Stimulated activated CD8-positive, alpha-beta memory T cell treated with anti-CD3 and anti-CD28 coated beads, Interleukin-2, amount 100 ng/mL, for 1 hour (primary cell): ENCODE measurements around the gene SLC36A4.
"Not testable (repeated sequence)": the region's sequence is repeated elsewhere in the genome, so short reads cannot be mapped to it uniquely, and the experiment has no call there.

Experiments used
- DNase-seq, 2 donors: peaks; one replicate each; pipeline ENCODE4 v3.0.0-alpha.2; 2020; ENCODE audit warnings: low read depth in 2 of 2

SLC36A4 gene

DNA sequence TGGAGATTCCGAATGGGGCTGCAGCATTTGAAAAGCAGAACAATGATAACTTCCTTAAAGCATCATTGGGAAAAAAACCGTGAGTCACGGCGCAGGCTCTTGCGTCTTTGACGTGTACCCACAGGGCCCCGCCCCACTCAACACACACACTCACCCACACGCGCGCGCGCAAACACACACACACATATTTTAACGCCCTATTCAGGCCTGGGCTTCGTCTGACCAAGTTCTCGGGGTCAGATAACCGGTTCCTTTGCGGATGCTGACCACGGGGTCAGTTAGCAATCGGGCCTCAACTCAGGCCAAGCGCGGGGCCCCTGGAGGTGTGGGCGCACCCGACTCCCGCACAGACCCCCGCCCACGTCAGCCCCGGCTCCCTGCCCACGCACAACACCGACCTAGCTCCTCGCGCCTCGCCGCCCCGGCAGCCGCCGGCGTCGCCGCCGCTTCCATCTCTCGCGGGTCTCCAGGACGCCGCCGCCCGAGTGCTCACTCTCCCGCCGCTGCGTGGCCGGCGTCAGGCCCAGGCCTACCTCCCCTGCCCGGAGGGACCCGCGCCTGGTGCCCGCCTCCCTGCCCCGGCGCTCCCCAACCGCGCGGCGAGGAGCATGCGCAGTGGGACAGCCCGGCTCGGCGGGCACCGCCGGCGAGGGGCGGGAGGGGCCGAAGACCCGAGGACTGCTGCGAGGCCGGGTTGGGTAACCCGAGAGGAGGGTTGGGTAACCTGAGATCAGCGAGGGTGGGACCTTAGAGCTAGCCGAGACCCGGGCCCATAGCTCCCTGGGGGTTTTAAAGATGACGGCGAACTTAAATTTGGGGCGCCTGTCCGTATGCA, at the start of gene SLC36A4:
Gene SLC36A4 (minus strand): TSS at position 612 of the 835 bp plus-strand sequence. CDS start 159 bp downstream, at position 453.
- peak; percentile 58 to 78 for DNase-seq

DNA sequence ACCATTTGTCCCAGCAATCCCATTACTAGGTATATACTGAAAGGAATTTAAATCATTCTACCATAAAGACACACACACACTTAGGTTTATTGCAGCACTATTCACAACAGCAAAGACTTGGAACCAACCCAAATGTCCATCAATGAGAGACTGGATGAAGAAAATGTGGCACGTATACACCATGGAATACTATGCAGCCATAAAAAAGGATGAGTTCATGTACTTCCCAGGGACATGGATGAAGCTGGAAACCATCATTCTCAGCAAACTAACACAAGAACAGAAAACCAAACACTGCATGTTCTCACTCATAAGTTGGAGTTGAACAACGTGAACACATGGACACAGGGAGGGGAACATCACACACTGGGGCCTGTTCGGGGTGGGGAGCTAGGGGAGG, 49.0 kb upstream of the SLC36A4 start:
- not testable (repeated sequence) for DNase-seq

GRCh38 chr11:93244018-93244417, 46.2 kb upstream of the SLC36A4 start:
- DNase-seq: no peak

GRCh38 chr11:93239966-93240365, 42.2 kb upstream of the SLC36A4 start:
- no peak for DNase-seq

DNA sequence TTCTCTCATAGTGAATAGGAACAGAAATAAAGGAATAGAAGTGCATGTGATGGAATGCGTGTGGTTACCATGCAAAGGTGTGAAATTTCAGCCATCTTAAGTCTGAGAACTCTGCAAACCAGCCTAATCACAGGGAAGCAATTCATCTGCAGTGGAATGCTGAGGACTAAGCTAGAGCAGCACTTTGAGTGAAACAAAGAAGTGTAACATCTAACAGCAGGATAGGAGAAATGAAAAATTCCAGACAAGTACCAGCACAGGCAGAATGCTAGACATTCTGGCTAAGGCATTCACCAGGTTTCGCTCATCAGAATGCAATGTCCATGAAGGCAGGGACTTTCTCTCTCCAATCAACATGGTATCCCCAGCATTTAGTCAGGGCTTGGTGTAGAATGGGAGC, 41.2 kb upstream of the SLC36A4 start:
- no peak for DNase-seq

DNA sequence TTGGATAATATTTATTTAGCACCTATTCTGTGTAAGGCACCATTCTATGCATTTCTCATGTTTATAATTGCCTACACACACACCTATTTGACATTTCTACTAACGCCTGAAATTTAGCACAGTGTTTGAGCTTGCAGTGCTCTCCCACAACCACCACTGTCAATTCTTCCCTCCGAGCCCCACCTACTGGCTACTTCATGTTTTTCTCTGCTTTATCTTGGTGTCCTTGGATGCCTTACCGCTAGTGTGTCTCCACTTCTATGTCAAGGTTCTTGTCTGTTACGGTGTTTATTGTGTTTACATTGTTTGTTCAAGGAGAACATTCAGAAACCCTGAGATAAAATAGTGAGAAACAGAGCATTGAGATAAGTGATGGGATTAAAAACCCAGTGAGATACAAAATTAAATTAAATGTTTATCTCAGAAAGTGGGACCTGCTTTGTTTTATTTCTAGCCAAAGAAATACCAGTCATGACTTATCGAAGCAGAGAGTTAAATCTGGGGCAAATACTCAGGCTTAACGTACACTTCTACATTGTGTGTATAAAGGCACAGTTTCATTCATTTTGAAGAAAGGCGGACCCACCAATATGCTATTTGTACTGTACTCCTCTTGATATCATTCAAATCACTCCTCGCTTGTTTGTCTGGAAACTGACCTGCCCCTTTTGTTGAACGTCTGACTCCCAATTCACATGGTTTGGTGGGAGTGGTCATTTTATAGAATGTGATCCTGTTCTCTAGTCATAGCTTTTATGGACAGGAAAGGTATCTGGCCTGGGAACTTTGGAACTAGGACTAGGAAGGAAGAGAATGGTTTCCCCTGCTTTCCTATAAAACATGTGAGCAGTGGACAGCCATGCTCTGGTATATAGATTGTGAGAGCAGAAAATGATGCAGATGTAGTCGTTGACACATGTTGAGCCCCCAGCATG, 39.2 kb upstream of the SLC36A4 start:
- no peak for DNase-seq

- DNase-seq: peak; percentile 12 to 35
These were observed 36.9 kb upstream of the SLC36A4 start for GRCh38 chr11:93234602-93235207.

- no peak for DNase-seq
These were observed 32.1 kb upstream of the SLC36A4 start for GRCh38 chr11:93229876-93230275.

DNA sequence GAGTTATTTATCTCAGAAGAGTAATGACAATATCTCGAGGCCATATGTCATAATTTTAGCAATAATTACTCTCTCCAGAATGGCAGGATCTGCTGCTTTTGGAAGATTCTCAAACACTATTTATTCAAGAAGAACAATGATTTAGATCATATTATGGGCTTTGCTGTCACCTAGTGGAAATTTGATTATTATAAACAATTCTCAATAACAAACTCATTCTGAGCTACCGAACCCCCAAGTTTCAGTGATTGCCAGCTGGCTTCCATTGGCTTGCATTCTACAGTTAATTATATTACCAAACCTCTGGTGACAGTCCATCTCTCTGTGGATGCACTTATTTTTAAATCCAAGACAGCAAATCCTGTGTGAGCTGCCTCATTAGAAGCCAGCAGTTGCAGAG, 27.9 kb upstream of the SLC36A4 start:
- DNase-seq: no peak

- no peak for DNase-seq
These were observed 23.7 kb upstream of the SLC36A4 start for GRCh38 chr11:93221539-93221938.

DNA sequence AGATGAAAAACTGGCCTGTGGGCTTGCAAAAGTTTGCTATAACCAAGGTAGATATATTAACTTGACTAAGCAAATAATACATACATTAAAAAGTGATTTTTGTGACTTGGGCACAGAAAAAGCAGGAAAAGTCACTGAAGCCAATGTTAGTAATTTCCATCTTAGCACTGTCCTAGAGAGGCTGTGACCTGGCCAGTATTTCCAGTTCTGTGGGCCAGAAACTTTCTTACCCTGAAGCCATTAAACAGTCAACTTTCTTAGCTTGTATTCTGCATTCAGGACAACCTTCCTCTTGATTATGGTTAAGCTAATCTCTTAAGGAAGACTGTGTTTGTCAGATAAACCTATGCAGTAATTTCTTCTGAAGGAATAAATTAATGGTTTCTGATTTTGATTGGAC, 22.3 kb upstream of the SLC36A4 start:
- DNase-seq: no peak

GRCh38 chr11:93219440-93219839, 21.6 kb upstream of the SLC36A4 start:
- DNase-seq: no peak

DNA sequence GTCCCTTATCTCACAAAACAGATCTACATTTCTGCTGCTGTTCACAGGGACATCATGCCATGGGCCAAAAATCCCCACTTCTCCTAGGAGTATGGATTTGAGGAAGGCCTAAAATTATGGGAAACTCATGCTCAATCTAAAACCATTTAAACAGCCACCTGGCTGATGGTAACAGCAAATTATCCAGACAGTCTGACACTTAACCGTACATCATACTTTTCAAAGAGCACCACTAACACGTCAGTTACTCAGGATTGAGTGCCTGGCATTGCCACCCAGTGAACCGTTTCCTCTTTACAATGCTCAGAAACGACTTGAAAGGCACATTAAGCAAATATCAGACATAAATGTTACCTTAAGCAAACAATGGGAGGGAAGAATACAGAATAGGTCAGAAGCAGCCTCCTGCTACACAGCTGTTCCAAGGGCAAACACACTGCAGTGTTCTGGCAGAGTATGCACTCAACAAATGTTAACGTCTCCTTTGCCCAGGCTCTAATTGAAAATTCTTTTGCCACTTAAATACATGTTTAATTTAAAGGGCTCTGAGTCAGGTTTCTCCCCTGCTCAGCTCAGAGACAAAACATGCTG, 18.8 kb upstream of the SLC36A4 start:
- DNase-seq: no peak

DNA sequence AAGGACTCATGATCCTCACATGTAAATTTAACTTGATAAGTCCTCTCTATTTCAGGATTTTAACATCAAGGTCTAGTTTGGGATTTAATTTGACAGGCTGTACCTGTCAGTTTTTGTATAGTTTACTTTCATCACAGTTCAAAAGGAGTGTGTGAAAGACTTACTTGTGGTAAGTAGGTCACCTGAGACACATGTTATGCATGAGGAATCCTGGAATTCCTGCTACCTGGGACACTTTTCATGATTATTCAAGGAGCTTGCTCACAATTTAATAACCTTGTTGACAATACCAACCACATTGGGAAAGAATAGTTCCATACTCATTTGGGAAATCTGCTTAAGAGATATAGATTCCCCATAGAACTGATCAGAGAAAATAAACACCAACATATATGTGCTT, 15.8 kb upstream of the SLC36A4 start:
- DNase-seq: no peak

DNA sequence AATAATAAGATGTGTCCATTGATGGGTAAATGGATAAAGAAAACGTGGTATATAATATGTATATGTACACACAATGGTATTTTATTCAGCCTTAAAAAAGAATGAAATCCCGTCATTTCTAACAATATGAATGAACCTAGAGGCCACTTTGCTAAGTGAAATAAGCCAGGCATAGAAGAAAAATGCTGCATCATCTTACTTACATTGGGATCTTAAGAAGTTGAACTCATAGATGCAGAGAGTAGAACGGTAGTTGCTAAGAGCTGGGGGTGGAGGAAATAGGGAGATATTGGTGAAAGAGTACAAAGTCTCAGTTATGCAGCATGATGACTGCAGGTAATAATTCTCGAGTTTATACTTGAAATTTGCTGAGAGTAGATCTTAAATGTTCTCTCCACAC, 14.3 kb upstream of the SLC36A4 start:
- DNase-seq: no peak

DNA sequence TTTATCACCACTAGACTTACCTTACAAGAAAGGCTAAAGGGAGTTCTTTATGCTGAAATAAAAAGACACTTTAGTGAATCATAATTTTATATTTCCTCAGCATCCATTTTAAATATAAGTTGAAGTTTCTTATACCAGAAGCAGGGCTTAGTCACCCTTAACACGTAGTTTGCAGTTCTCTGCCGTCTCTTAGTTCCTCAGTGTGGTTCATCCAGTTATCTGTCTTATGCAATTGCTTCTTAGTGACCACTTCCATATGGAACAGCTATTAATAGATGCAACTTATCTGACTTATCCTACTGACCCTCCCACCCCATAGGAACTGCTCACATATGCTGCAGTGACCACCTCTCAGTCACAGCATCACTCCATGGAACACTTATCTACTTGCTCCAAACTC, 11.7 kb upstream of the SLC36A4 start:
- no peak for DNase-seq

- no peak for DNase-seq
These were observed 11.0 kb upstream of the SLC36A4 start for GRCh38 chr11:93208663-93209270.

DNA sequence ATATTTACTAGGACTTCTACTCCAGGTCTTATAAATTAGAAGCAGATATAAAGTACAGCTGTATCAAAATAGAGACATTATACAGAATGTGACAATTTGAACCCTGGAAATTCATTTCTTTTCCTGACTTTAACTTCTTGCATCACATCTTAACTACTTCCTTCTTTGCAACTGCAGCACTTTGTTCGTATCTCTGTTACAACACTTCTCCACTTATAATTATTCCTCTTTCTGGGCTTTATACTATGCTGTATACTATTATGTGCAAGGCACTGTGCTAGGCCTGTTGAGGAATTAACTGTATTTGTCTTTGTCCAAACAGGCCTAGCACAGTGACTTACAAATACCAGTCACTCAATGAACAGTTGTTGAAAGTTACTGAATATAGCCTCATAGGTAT, 1.8 kb upstream of the SLC36A4 start:
- no peak for DNase-seq

- no peak for DNase-seq
These were observed 539 bp upstream of the SLC36A4 start for GRCh38 chr11:93198215-93198845.

DNA sequence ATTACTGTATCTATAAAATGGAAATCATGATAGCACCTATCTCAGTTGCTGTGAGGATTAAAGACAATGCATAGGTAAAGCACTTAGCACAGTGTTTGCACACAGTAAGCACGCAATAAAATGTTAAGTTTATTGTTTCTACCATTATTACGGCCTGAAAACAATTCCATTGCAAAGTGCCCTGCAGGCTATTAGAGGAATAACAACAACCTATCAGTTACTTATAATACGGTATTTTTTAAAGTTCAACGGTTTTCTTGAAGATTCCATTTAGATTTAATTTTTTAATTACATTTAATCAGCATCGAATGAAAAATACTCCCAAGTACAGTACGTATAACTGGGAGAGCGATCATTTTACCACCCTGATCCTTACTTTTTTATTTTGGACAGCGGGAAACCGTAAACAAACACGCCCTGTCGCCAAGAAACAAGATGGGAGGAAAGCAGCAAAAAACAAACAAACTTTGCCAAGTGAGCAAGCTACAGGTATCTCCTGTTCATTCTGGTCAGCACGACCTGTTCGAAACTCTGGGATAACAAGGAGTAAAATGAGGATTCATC, 893 bp downstream of the SLC36A4 start:
- DNase-seq: no peak
